ENCODE data around the gene ELMOD2. TPM values are rescaled to one million over a fixed set of nuclear protein-coding genes. Genes with fewer than 3 reads are reported as not detected.

ELMOD2 gene
- total and polyA plus RNA-seq, 2 of the 13 experiments (the other 11 are each of a cell fraction or from before 2014, with no cell fraction given), result 10.2 to 38.1 TPM

GRCh38 chr4:140483445-140483844, 40.5 kb upstream of the ELMOD2 start:
- H3K9ac ChIP-seq (ENCODE audit: insufficient read depth, low read depth, low read length), result no peak overlapping the region
- no peak overlapping the region for H3K27ac ChIP-seq (ENCODE audit: extremely low read length, insufficient read depth, low read length)
- no peaks in the 10 kb centered on the region for H3K27me3 ChIP-seq (ENCODE audit: control insufficient read depth in 1 of 2, insufficient read depth in 2 of 2, low read length in 2 of 2)
- no peak for DNase-seq (ENCODE audit: low spot score)
- WGBS (ENCODE audit: low lambda C conversion rate), result 11% methylated on average over 4 of the region's 4 CpGs
- no peaks in the 10 kb centered on the region for H4K20me1 ChIP-seq (ENCODE audit: insufficient read depth, low read length)
- no peak for ATAC-seq
- H3K4me3 ChIP-seq (replicated peaks in 1 of 3; ENCODE audit: insufficient read depth in 1 of 3, low read depth in 2 of 3, low read length in 3 of 3), result no peak overlapping the region
- H2AFZ ChIP-seq (ENCODE audit: low read length), result no peak overlapping the region
- TF ChIP-seq THRA (CRISPR knock-in tag; IDR thresholded peaks at IDR 0.05; ENCODE audit: borderline replicate concordance) (no peak), MEIS2 (CRISPR knock-in tag; IDR thresholded peaks at IDR 0.05) (no peak), ZNF737 (CRISPR knock-in tag; IDR thresholded peaks at IDR 0.05; ENCODE audit: borderline replicate concordance) (no peak), ZBTB46 (CRISPR knock-in tag; IDR thresholded peaks at IDR 0.05; ENCODE audit: borderline replicate concordance) (no peak), ZNF414 (CRISPR knock-in tag; IDR thresholded peaks at IDR 0.05) (no peak)
- no peaks in the 10 kb centered on the region for H3K79me2 ChIP-seq (ENCODE audit: insufficient read depth, low read length)
- BruUV-seq (replicated peaks), result no TSS peak
- no peaks in the 10 kb centered on the region for H3K36me3 ChIP-seq (replicated peaks in 1 of 2; ENCODE audit: control insufficient read depth in 1 of 2, insufficient read depth in 2 of 2, low read length in 2 of 2)
- H3K9me3 ChIP-seq (ENCODE audit: low read length), result 0 out of 2 replicates have a peak, but pooled peaks cover 6% of the 10 kb centered on the region
- no peak for FAIRE-seq
- ChIA-PET POLR2A (no interaction called here), CTCF (ENCODE audit: low intra/inter-chr PET ratio, low total read pairs) (no interaction called here)
- H3K4me2 ChIP-seq (ENCODE audit: low read depth, low read length), result no peak overlapping the region
- in situ Hi-C loops (cut with HindIII; ENCODE audit: extremely low pct_ligation_motif_present, low pct_unique_long_range_greater_than_20kb), result no loop called here
- H3K4me1 ChIP-seq (ENCODE audit: insufficient read depth, low read length), result no peaks in the 10 kb centered on the region
- intact Hi-C loops (cut with micrococcal nuclease; ENCODE audit: unreplicated experiment), result no loop called here
